Fibroblast of lung (primary cell): ENCODE results near the gene FAM120C.

Experiments used
- EZH2 ChIP-seq: IDR thresholded peaks from 2 replicates; pipeline ENCODE4 v1.5.1; 2012; ENCODE audit warnings: low read length, control low read depth, mild to moderate bottlenecking; ENCODE audit errors: missing control alignments
- TF ChIP-seq, protein P1 (sequence below), 2 donors: IDR thresholded peaks in 1 of 2; conservative IDR thresholded peaks in 1 of 2; 1 replicate in 1 of 2; 2 replicates in 1 of 2; pipeline ENCODE4 v1.5.1; 2011 to 2012; ENCODE audit warnings: low read length in 2 of 2, control low read depth in 1 of 2, inconsistent platforms in 1 of 2, low read depth in 1 of 2, mild to moderate bottlenecking in 1 of 2

DNA sequence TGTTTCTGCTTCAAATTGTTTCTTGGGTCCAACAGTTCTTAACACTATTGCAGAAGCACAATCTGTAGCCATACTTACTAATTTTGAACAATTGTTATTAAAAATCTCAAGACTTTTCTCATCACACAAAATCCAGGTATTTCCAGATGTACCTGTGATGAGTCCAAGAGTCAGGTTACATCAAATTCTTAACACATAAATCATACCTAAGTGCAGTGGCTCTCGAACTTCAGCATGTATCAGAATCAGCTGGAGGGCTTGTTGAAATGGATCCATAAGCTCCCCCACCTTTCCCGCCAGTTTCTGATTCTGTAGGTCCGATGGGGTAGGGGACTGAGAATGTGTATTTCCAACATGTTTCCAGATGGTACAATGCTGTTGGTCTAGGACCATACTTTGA is 10.6 kb downstream of the FAM120C start:
- TF ChIP-seq, protein P1, sequence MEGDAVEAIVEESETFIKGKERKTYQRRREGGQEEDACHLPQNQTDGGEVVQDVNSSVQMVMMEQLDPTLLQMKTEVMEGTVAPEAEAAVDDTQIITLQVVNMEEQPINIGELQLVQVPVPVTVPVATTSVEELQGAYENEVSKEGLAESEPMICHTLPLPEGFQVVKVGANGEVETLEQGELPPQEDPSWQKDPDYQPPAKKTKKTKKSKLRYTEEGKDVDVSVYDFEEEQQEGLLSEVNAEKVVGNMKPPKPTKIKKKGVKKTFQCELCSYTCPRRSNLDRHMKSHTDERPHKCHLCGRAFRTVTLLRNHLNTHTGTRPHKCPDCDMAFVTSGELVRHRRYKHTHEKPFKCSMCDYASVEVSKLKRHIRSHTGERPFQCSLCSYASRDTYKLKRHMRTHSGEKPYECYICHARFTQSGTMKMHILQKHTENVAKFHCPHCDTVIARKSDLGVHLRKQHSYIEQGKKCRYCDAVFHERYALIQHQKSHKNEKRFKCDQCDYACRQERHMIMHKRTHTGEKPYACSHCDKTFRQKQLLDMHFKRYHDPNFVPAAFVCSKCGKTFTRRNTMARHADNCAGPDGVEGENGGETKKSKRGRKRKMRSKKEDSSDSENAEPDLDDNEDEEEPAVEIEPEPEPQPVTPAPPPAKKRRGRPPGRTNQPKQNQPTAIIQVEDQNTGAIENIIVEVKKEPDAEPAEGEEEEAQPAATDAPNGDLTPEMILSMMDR (conservative IDR thresholded peaks at IDR 0.05 in 1 of 2, IDR thresholded peaks at IDR 0.05 in 1 of 2; ENCODE audit: low read depth in 1 of 2, low read length in 2 of 2) = no peak
- no peak for TF ChIP-seq EZH2
